ENCODE results near the gene TRIM47.
A peak's percentile ranks its signal among the peaks of the same experiment; 100 is the strongest.

The TRIM47 gene

GRCh38 chr17:75855310-75856061, 22.9 kb downstream of the TRIM47 start, which contains the start of gene WBP2:
TSS of gene WBP2 (minus strand) at chr17:75855335. CDS start at chr17:75855297, 38 bp downstream.
- Histone ChIP-seq H3K79me2 (ENCODE audit: insufficient read depth, low read length) (no peaks in the 10 kb centered on the region), H3K4me2 (ENCODE audit: low read length) (peak within 1 kb of the TSS; percentile 92), H3F3A (ENCODE audit: insufficient read depth, low read length) (no peaks in the 10 kb centered on the region), H3K9ac (ENCODE audit: low read length) (peak within 1 kb of the TSS; percentile 93), H3K4me1 (ENCODE audit: insufficient read depth, low read length, severe bottlenecking) (peaks cover 39% of the 10 kb centered on the region), H3K27ac (ENCODE audit: low read depth, low read length, poor library complexity, severe bottlenecking) (peak within 1 kb of the TSS; percentile 70), H4K20me1 (ENCODE audit: insufficient read depth, low read length) (no peaks in the 10 kb centered on the region), H3K4me3 (ENCODE audit: low read depth, low read length, poor library complexity, severe bottlenecking) (peak within 1 kb of the TSS; percentile 83), H3K9me3 (ENCODE audit: low read length) (no peaks in the 10 kb centered on the region), H3K36me3 (ENCODE audit: insufficient read depth, low read length) (peaks cover 11% of the 10 kb centered on the region; the same call in 1 of the 2 replicates), H3K27me3 (ENCODE audit: insufficient read depth, low read length) (no peaks in the 10 kb centered on the region), H2AFZ (ENCODE audit: low read length) (no peak within 1 kb of the TSS), H3K9me2 (ENCODE audit: low read depth, low read length) (no peaks in the 10 kb centered on the region)
- TF ChIP-seq EZH2 (IDR thresholded peaks at IDR 0.05; ENCODE audit: borderline replicate concordance, low read length), result no peak
- peak; percentile 70 for TF ChIP-seq CTCF (IDR thresholded peaks at IDR 0.05; ENCODE audit: low read length)

GRCh38 chr17:75854881-75855309, 23.5 kb downstream of the TRIM47 start:
- H2AFZ ChIP-seq (ENCODE audit: low read length), result no peak overlapping the region
- H3K4me3 ChIP-seq (ENCODE audit: low read depth, low read length, poor library complexity, severe bottlenecking), result peak overlapping the region; percentile 83
- no peaks in the 10 kb centered on the region for H3K79me2 ChIP-seq (ENCODE audit: insufficient read depth, low read length)
- H3K36me3 ChIP-seq (ENCODE audit: insufficient read depth, low read length), result peaks cover 14% of the 10 kb centered on the region; the same call in 1 of the 2 replicates
- H3K9me2 ChIP-seq (ENCODE audit: low read depth, low read length), result no peaks in the 10 kb centered on the region
- TF ChIP-seq CTCF (IDR thresholded peaks at IDR 0.05; ENCODE audit: low read length), result no peak
- TF ChIP-seq EZH2 (IDR thresholded peaks at IDR 0.05; ENCODE audit: borderline replicate concordance, low read length), result no peak
- no peak overlapping the region for H3K27ac ChIP-seq (ENCODE audit: low read depth, low read length, poor library complexity, severe bottlenecking)
- H3K4me2 ChIP-seq (ENCODE audit: low read length), result peak overlapping the region; percentile 92
- H3K9ac ChIP-seq (ENCODE audit: low read length), result peak overlapping the region; percentile 70
- H3K9me3 ChIP-seq (ENCODE audit: low read length), result no peaks in the 10 kb centered on the region
- H3K4me1 ChIP-seq (ENCODE audit: insufficient read depth, low read length, severe bottlenecking), result peaks cover 39% of the 10 kb centered on the region
- no peaks in the 10 kb centered on the region for H3F3A ChIP-seq (ENCODE audit: insufficient read depth, low read length)
- H3K27me3 ChIP-seq (ENCODE audit: insufficient read depth, low read length), result no peaks in the 10 kb centered on the region
- no peaks in the 10 kb centered on the region for H4K20me1 ChIP-seq (ENCODE audit: insufficient read depth, low read length)

- H4K20me1 ChIP-seq (ENCODE audit: insufficient read depth, low read length), result no peaks in the 10 kb centered on the region
- no peak overlapping the region for H3K27ac ChIP-seq (ENCODE audit: low read depth, low read length, poor library complexity, severe bottlenecking)
- H3K4me2 ChIP-seq (ENCODE audit: low read length), result peak overlapping the region; percentile 92
- no peaks in the 10 kb centered on the region for H3K79me2 ChIP-seq (ENCODE audit: insufficient read depth, low read length)
- peak overlapping the region; percentile 83 for H3K4me3 ChIP-seq (ENCODE audit: low read depth, low read length, poor library complexity, severe bottlenecking)
- no peaks in the 10 kb centered on the region for H3F3A ChIP-seq (ENCODE audit: insufficient read depth, low read length)
- H2AFZ ChIP-seq (ENCODE audit: low read length), result no peak overlapping the region
- peaks cover 34% of the 10 kb centered on the region for H3K4me1 ChIP-seq (ENCODE audit: insufficient read depth, low read length, severe bottlenecking)
- H3K9me2 ChIP-seq (ENCODE audit: low read depth, low read length), result no peaks in the 10 kb centered on the region
- H3K9me3 ChIP-seq (ENCODE audit: low read length), result no peaks in the 10 kb centered on the region
- H3K9ac ChIP-seq (ENCODE audit: low read length), result peak overlapping the region; percentile 70
- TF ChIP-seq CTCF (IDR thresholded peaks at IDR 0.05; ENCODE audit: low read length) (no peak), EZH2 (IDR thresholded peaks at IDR 0.05; ENCODE audit: borderline replicate concordance, low read length) (no peak)
- H3K27me3 ChIP-seq (ENCODE audit: insufficient read depth, low read length), result no peaks in the 10 kb centered on the region
- H3K36me3 ChIP-seq (ENCODE audit: insufficient read depth, low read length), result peaks cover 20% of the 10 kb centered on the region; the same call in 1 of the 2 replicates
Measured at GRCh38 chr17:75854101-75854748, 24.2 kb downstream of the TRIM47 start.
